ENCODE data around the gene SAMD11.

SAMD11 gene

DNA sequence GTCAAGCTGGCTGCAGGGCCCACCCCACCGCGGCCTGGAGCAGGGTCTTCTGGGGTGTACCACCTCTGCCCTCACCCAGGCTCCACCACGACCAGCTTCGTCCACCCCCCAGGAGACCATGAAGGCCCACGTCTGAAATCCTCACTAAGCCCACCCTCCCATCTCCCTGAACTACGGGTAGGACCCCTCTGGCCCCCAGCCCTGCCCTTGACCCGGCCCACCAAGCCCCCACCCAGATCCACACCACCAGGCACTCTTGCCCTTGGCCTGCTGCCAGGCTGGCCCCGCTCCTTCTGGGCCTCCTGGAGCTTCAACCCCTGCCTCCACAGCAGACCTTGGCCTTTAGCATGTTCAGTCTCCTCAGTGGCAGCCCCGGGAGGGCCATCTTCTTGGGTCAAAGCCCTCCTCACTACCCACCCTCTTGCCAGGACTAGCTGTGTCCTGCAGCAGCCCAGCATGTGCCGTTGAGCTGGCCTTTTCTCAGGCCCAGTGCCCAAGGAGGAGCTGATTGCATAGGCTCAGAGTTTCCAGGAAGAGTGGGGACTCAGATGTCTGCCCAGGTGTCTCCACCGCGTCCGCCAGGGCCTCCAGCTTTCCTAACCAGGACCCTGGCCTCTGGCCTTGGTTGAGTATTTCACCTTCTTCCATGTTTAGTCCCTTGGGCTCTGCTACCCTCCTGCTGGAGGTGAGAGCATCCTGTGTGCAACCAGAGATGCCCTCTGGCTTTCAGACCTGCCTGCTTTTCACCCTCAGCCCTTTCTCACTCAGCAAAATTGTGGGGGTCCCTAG, 17.7 kb upstream of the SAMD11 start:
- DNase-seq = no peak

DNA sequence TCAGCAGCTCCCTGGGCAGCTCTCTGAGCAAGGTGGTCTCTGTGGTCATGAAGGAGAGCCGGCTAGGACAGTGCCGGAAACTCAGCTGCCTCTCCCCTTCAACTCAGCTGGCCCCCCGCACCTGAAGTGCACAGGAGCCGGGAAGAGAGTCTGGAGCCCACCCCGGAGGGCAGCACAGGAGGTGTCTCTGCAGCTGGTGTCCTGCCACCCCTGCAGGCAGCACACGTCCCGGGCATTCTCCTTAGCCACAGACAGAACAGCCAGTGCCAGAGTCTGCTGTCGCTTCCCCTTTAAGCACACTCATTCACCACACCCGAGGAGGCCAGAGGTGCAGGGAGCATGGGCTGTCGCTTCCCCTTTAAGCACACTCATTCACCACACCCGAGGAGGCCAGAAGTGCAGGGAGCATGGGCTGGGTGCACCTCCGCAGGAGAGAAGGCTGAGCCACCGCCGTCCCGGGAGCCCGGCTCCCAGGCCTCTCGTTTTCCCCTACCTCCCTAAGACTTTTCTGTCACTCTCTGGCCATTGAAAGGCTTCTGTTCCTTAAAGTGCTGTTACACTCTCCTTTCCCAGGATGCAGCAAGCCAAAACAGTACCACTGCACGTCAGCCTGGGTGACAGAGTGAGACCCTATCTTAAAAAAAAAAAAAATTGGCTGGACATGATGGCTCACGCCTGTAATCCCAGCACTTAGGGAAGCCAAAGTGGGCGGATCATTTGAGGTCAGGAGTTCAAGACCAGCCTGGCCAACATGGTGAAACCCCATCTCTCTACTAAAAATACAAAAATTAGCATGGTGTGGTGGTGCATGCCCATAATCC, 16.9 kb upstream of the SAMD11 start:
- no peak for DNase-seq

DNA sequence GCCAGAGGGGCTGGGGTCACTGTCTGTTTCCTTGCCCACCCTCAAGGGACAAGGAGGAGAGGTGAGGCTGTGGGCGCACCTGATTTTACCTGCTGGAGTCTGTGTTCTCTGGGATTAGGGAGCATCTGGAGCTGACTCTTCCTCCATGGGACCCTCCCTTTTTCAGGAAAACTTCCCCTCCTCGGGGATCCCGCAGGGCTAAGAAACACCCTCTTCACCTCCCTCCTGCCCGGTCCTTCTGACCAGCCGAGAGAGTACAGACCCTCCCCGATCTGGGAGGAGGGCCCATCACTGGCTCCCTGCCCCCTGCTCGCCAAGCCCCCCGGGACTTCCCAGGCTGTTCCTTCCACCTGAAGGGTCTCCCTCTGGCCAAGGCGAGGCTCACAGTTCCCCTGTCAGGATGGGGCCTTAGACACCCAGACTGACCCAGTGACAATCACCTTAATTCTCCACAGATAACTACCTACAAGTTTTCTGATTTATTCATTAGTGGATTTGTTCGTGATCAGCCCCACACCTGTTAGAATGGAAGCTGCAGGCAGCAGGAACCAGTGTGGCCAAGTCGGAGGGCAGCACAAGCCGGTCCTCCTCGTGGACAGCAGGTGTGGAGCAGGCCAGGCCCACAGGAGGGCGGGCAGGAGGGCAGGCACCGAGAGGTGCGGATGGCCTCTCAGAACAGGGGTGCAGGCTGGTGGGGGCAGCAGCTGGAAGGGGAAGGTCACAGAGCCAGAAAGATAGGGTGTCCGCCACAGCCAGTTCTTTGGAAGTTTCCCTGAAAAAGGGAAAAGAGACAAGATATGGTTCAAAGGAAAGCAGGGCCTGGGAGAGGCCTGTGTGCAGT, 15.9 kb upstream of the SAMD11 start:
- no peak for DNase-seq

DNA sequence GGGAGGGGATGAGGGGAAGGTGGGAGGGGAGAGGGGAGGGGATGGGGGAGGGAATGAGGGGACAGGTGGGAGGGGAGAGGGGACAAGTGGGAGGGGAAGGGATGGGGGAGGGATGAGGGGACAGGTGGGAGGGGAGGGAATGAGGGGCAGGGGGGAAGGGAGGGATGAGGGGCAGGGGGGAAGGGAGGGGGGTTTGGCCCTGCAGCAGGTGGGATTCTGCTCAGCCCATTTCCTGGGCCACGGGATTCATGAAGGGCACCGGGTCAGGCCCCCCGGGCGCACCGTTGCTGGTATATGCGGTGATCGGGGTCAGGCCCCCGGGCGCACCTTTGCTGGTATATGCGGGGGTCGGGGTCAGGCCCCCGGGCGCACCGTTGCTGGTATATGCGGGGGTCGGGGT, 15.1 kb upstream of the SAMD11 start:
- no peak for DNase-seq

DNA sequence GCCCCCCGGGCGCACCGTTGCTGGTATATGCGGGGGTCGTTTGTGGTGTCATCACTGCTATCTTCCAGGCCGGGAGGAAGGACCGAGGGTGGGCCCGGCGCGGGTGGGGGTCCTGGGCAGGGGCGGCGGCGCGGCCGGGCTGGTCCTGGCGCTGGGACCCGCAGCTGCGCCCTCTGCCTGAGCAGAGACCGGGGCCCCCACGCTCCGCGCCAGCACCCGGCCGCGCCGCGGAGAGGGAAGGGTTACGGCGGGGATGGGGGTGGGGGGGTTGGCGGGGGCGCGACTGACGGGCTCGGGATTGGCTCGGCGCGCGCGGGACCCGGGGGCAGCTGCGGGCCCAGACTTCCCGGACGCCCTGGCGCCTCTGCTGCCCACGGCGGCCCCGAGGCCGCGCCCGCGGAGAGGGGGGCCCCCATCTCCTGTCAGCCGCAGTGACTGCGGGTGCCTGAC, 13.8 kb upstream of the SAMD11 start:
- DNase-seq = no peak

DNA sequence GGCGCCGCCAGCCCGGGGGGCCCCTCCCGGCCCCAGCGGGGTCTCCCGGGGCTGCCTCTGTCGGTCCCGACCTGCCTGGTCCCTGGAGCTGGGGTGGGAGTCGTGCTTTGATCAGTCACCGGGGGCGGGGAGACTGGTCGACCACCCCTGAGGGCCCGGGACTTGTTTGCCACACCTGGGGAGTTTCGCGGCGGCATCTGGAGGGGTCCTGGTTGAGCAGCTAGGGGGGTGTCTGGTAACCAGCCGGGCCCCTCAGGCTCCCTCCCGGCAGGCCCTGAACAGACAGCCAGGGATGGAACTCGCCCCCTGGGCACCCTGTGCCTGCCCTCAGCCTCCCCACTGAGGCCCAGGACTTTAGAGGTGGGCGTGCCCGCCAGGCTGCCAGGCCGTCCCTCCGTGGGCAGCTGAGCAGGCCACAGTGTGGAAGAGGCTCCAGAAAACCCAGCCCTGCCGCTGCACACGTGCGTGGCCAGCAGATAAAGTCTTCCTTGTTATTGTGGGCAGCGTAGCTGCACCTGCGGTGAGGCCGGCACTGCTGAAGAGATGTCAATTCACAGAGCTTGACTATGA, 13.3 kb upstream of the SAMD11 start:
- DNase-seq = no peak

DNA sequence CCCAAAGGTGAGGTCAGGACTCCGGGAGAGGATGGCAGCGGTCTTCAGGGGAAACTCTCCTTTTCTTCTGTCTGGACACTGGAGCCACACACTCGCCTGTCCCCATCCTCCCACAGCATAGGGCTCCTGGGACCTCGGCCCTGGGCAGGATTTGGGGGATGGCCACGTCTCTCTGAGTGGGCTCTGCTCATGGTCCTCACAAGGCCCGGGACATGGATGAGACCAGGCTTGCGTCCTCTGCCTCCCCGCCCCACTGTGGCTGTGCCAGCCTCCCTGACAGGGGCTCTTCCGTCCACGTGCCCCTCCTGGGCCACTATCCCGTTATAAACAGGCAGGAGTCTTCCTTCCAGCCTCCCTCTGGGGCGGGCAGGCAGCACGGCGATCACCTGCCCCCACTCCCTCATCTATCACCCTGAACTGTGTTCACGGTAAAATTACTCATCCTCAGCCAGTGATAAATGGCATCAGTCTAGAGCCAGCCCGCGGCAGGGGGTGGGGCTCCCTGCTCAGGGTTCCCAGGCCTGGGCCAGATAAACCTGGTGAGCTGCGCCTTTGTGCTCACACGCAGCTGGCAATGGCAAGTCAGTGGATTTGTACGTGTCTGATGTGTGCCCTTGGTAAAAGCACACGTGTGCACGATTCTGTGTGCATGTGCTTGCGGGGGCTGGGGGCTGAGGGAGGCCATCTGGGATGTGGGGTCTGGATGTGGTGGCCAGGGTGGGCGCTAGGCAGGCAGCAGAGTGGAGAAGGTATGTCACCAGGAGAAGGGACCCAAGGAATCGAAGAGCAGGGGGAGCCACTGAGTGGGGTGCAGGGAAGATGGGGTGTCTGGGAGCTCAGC, 12.6 kb upstream of the SAMD11 start:
- DNase-seq = no peak

DNA sequence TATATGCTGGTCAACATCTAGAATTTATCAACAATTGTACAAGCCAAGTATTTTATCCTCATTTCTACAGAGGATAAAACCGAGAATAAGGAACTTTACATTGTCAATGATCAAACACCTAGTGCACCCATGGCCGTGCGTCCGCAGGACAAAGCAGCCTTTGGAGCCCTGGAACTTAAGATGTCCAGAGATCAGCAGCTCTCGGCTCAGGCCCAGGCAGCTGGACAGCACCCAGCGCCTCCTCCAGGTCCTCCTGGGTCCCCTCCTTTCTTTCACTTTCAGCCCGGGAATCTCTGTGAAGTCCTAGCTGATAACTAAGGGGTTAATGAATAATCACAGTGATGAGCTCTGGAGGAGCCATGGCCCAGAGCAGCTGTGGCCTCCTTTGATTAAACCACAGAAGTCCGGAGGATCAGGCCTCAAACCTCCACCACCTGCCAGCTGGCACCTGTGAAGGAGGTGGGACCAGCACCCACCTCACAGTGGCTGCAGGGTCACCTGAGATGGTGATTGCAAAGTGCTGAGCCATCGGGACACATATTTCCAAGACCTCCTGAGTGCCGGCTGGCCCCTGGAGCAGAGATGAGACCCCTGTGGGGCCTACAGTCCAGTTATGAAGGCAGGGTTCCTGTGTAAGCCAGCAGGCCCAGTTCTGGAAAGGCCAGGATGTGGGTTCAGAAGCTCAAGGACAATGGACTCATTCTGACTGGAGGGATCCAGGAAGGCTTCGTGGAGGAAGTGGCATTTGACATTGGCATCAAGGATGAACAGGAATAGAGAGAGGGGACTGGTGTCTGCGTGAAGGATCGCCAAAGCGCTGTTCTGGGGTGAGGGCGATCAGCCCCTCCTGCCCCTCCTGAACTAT, 11.6 kb upstream of the SAMD11 start:
- DNase-seq = no peak

DNA sequence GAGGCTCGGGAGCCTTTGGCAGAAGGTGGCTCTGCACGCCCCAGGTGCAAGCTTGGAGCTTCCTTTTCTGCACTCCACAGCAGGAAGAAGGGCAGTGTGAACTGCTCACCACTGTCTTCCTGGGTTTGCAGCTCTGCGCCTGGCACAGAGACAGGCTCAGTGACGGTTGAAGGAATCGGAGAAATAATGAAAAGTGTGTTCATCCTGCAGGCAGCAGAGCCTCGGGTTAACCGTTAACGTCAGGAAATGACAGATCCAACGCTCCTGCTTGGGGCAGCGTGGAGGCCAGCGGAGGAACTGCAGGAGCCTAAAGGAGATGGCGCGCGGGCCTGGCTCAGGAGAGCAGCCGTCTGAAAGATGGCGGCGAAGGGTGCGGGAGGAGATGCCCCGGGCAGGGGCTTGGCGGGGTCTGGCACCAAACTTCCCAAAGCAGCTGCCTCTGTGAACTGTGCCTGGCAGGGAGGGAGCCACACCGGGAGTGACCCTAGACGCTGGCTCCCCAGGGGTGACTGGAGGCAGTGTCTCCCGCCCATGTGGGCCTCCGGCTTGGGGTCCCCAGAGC, 10.9 kb upstream of the SAMD11 start:
- DNase-seq = no peak

DNA sequence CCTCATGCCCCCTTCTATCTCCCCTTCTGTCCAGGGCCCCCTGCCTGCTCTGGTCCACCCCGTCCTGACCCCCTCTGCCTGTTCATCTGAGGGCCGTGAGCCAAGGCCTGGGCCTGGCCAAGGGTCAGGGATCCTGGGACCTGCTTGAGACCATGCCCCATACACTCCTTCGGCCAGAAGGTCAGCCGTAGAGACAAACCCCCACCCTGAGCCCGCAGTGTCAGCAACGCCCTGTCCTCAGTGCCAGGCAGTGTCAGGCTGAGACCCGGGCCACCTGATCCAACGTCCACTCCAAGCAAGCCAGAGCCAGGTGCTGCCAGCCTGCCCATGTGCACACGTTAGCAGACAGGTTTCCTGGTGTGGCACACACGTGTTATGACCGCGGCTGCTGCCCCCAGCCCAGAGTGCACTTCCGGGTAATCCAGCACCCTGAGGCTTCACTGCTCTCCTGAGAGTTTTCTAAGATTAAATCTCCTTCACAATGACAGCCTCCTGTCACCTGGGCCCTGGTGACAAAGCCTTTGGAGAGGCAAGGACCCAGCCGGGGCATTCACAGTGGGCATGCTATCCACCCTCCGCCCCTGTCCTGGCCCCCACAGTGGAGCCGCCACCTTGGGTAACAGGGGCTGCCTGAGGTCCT, 10.1 kb upstream of the SAMD11 start:
- no peak for DNase-seq

DNA sequence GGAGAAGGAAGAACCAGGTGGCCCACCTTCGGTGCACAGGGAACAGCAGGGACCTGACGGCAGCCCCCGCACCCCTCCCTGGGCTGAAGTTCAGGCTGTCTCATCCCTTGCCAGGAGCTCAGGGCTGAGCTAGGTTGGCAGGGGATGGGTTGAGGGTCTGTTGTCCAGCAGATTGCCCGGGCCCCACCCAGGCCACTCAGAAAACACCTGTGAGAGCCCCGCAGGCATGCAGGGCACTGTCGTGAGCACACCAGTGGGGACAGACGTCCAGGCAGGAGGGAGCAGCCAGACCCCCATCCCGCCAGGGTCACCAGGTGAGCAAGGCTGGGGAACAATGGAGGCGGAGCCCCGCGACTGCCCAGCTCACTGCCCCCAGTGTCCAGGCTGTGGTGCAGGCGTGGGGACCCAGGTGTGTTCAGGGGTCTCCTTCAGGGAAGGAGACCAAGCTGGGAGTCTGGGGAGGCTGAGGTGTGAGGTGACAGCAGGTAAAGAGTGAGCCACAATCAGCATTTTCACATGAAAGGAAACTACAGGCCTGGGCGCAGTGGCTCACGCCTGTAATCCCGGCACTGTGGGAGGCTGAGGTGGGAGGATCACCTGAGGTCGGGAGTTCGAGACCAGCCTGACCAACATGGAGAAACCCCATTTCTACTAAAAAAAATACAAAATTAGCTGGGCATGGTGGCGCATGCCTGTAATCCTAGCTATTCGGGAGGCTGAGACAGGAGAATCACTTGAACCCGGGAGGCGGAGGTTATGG, 9.4 kb upstream of the SAMD11 start:
- no peak for DNase-seq

DNA sequence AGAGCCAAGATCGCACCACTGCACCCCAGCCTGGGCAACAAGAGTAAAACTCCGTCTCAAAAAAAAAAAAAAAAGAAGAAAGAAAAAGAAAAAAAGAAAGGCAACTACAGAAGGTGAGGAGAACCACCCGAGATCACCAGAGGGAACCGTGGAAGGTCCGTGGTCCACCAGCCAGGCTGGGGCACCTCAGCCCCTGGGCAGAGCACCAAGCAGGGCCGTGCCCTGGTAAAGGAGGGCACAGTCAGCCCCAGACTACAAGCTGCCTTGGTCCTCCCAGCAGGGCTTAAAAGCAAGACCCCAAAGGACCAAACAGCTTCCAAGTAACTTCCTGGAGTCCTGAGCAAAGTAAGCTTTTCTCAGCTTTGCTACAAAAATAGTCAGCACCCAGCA, 8.8 kb upstream of the SAMD11 start:
- no peak for DNase-seq

DNA sequence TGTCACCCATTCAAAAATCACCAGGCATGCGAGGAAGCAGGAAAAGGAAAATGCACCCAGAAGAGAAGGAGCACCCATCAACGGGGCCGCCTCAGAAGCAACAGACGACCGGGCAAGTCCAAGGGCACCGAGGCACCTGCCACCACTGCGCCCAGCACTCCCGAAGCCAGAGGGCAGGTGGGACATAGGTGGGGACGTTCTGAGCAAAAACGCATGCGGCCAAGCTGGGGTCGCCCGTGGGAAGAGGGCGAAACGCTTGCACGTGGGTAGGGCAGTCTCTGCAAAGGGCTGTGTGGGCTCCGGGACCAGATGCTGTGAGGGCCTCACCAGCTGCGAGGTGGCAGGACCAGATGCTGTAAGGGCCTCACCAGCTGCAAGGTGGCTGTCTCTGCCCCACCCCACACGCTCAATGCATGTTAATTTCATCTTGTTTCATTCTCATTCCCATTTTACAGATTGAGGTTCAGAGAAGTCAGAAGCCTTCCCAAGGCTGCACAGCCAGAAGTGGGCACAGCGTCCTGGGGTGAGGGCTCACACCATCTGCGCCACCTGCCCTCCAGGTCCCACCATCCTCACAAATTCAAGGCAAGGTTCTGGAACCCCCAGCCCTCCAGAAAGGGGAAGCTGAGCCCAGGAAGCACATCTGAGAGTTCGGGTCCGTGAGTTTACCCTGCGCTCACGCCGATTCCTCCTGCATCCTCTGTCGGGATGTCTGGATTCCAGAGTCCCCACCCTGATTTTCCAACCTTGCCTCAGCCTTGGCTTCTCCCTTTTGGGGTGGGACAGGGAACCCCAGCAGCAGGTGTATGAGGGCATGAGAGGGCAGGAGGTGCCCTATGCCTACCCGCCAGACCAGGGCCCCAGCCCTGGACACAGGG, 8.2 kb upstream of the SAMD11 start:
- no peak for DNase-seq

DNA sequence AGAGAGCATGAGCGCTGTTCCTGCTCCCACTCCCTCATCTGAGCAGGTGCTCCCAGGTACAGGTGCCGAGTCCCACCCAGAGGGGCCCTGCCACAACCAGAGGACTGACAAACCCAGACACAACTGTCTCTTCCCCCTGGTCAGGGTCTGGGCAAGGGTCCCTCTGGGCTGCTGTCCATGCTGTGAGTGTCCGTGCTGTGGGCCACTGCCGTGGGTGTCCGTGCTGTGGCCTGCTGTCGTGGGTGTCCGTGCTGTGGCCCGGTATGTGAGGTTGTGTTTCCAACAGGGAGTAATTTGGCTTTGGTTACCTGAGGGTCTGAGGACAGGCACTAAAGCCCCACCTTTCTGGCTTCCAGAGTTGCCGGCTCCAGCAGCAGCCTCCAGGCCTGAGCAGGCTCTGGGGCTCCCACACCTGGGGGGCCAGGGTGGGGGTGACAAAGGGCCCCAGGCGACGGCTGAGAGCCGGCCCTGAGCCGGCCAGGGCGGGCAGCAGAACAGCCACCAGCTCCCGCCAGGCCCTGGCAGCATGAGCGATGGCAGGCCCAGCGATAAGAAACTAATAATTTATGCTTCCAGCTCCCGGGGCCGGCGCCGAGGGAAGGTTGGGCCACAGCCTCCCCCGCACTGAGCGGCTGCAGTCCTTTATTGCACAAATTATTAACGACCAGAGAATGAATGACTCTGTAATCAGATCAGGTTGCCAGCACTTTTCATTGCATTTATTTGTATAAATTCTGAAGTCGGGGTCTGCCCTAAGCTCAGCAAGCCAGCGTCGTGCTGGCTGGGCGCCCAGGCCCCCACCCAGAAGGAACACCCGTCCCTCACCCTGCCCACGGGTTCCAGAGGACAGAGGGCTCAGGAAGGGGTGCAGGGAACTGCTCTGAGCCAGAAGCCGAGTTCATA, 7.3 kb upstream of the SAMD11 start:
- DNase-seq = no peak

DNA sequence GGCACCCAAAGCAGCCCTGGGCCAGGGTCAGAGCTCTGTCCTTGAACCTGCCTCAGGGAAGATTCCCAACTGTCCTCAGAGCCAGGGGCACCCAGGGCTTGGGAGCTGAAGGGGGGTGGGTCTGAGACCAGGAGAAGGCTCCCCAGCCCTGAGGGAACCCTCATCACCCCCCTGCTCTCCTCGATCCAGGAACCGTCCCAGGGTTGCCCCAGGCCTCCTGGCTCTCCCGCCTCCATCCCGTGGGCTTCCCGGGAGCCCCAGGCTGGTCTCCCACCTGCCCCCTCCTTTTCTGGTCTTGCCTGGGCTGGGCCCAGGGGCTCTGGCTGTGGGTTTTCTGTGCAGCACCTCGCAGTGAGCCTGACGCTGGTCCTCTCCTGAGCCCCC, 6.7 kb upstream of the SAMD11 start:
- DNase-seq = no peak

DNA sequence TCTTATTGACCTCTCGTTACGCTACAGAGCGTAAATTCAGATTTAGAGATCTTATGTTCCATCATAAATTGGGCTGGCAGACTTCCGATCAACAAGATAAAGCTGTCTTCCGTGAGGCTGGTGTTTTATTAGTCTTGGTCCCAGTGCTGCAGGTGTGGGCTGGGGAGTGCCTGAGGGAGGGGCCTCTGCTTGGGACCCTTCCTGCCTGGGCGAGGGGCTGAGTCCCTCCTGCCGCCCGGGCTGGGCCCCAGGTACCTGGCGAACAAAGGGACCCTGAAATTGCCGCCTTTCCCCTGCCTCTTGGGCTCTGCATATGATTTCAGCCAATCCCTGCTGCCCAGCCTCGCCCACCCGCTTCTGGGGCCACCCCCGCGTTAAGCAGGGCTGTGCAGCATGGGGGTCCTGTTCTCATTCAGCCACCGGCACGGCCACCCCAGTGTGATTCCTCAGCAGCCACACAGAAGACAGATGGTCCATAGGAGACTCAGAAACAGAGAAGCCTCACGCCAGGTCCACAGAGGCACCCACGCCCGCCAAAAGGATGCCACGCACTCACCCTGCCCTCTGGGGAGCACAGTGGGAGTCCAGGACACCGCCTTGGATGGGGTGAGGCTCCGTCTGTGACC, 6.1 kb upstream of the SAMD11 start:
- DNase-seq = no peak

DNA sequence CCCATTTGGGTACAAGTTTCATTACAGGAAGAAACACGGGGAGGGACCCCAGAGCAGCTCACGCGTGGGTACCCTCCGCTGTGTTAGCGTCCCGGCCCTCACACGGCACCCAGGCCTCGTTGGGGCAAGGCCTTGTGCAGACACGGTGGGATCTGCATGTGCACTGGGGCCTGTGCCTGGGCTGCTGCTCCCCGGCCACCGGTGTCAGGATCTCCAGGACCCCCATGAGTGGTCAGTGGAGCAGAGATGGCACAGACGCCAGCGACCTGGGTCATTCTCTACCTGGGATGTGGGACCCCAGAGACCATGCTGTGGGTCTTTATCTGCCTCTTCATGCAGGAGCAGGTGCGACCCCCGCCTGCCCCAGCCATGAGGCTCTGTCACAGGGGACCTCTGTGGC, 5.4 kb upstream of the SAMD11 start:
- no peak for DNase-seq

All from stimulated activated naive CD4-positive, alpha-beta T cell (primary cell).